Measurements from ENCODE around the gene ULK4.
"Not testable (repeated sequence)": the region's sequence is repeated elsewhere in the genome, so short reads cannot be mapped to it uniquely, and the experiment has no call there.

ULK4 gene

GRCh38 chr3:41450416-41451231 lies 511.3 kb downstream of the ULK4 start:
- TF ChIP-seq CTCF (IDR thresholded peaks at IDR 0.05; ENCODE audit: borderline replicate concordance, insufficient read depth, low read depth, low read length), result no peak
- no peak overlapping the region for H3K4me3 ChIP-seq (ENCODE audit: low read depth, low read length)

- peak; percentile 9; the same call in 1 of the 2 replicates for TF ChIP-seq CTCF (IDR thresholded peaks at IDR 0.05; ENCODE audit: borderline replicate concordance, insufficient read depth, low read depth, low read length)
- no peak overlapping the region for H3K4me3 ChIP-seq (ENCODE audit: low read depth, low read length)
Observed at GRCh38 chr3:41448396-41448795, 513.5 kb downstream of the ULK4 start.

GRCh38 chr3:41447701-41448100 lies 514.2 kb downstream of the ULK4 start:
- no peak overlapping the region for H3K4me3 ChIP-seq (ENCODE audit: low read depth, low read length)
- no peak for TF ChIP-seq CTCF (IDR thresholded peaks at IDR 0.05; ENCODE audit: borderline replicate concordance, insufficient read depth, low read depth, low read length)

GRCh38 chr3:41446316-41446715 lies 515.6 kb downstream of the ULK4 start:
- not testable (repeated sequence) for H3K4me3 ChIP-seq (ENCODE audit: low read depth, low read length)

GRCh38 chr3:41441568-41441967 lies 520.3 kb downstream of the ULK4 start:
- H3K4me3 ChIP-seq (ENCODE audit: low read depth, low read length), result no peak overlapping the region
- no peak for TF ChIP-seq CTCF (IDR thresholded peaks at IDR 0.05; ENCODE audit: borderline replicate concordance, insufficient read depth, low read depth, low read length)

GRCh38 chr3:41441139-41441538 lies 520.8 kb downstream of the ULK4 start:
- TF ChIP-seq CTCF (IDR thresholded peaks at IDR 0.05; ENCODE audit: borderline replicate concordance, insufficient read depth, low read depth, low read length), result no peak

GRCh38 chr3:41436983-41437382 lies 524.9 kb downstream of the ULK4 start:
- TF ChIP-seq CTCF (IDR thresholded peaks at IDR 0.05; ENCODE audit: borderline replicate concordance, insufficient read depth, low read depth, low read length), result no peak
- H3K4me3 ChIP-seq (ENCODE audit: low read depth, low read length), result no peak overlapping the region

More at GRCh38 chr3:41441139-41441538, 520.8 kb downstream of the ULK4 start:
- H3K4me3 ChIP-seq (ENCODE audit: low read depth, low read length), result no peak overlapping the region
